NCI-H2227 (cell line): ENCODE data around the gene FGF3.

Experiments used
- DNase-seq: peaks from one replicate; lab custom pipeline; 2025; ENCODE audit not compliant: unreplicated experiment; lab: John Stamatoyannopoulos, UW

Gene FGF3

DNA sequence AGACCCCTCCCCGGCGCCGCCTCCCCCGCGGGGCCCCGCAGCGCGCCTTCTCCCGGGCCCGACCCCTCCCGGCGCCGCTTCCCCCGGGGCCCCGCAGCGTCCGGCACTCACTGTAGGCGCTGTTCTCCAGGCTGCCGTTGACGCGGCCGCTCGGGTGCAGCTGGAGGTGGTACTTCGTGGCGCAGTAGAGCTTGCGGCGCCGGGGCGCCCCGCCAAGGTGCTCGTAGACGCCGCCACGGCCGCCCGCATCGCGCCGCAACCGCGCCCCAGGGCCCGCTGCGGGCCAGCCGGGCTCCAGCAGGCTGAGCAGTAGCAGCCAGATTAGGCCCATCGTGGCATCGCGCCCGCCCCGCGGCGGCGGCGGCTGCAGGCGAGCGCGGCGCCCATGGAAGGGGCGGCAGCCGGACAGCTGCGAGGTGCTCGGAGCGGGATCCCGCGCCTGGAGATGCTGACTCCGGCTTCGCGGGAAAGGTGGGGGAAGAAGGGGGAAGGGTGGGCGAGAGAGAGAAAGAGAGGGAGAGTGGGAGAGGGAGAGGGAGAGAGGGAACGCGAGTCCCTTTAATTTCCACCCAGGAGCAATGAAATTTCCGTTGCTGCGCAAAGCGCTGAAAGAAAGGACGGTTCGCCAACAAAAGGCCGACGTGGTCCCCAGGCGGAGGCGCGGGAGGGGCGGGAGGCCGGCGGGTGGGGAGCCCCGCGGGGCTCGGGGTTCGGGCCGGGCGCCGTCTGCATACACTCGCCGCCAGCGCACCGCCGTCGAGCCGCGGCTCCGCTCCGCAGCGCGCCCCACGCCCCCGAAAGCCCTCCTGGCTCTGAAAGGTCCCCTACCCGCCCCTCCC lies at the start of gene FGF3:
TSS of gene FGF3 (minus strand) at position 814 of the 839 bp plus-strand sequence. CDS start at position 331, 483 bp downstream.
- DNase-seq: no peak

DNA sequence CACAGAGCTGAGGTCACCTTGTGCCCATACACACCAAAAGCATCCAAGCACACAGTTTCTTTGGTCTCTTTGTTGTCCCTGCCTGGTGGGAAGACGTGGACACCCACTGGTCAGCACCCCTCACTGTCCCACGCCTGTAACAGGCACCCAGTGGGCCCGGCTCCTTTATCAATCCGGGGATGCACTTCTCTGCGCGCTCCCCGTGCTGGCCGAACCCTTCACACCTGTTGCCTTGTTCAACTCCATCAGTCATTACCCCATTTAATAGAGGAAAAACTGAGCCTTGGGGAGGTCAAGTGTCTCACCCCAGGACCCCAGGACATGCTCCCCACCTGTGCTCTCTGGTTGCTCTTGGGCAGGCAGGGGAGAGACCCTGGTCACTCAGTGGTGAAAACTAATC lies 49.7 kb upstream of the FGF3 start:
- DNase-seq: no peak

- no peak for DNase-seq
Observed at GRCh38 chr11:69868006-69868810, 49.0 kb upstream of the FGF3 start.

- DNase-seq: no peak
Observed at GRCh38 chr11:69867076-69868005, 48.1 kb upstream of the FGF3 start.

GRCh38 chr11:69866648-69867047 lies 47.4 kb upstream of the FGF3 start:
- no peak for DNase-seq

DNA sequence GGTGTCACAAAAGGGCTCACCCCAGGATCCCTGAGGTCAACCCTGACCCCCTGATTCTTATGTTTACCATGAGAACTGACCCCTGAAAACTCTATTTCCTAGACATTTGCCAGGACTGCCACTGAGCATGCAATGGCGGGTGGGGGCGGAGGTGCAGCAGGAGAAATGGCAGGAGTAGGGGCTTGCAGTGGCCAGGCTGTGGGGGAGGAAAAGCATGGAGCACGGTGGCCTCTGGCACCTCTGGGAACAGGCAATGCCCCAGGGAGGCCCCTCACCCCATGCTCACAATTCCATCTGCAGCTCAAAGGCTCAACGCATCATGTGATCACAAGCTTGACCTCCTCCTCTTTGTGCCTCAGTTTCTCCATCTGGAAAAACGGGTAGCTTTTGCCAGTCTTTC lies 46.5 kb upstream of the FGF3 start:
- no peak for DNase-seq

- DNase-seq: no peak
Observed at GRCh38 chr11:69864686-69865661, 45.8 kb upstream of the FGF3 start.

GRCh38 chr11:69863544-69864200 lies 44.5 kb upstream of the FGF3 start:
- no peak for DNase-seq

DNA sequence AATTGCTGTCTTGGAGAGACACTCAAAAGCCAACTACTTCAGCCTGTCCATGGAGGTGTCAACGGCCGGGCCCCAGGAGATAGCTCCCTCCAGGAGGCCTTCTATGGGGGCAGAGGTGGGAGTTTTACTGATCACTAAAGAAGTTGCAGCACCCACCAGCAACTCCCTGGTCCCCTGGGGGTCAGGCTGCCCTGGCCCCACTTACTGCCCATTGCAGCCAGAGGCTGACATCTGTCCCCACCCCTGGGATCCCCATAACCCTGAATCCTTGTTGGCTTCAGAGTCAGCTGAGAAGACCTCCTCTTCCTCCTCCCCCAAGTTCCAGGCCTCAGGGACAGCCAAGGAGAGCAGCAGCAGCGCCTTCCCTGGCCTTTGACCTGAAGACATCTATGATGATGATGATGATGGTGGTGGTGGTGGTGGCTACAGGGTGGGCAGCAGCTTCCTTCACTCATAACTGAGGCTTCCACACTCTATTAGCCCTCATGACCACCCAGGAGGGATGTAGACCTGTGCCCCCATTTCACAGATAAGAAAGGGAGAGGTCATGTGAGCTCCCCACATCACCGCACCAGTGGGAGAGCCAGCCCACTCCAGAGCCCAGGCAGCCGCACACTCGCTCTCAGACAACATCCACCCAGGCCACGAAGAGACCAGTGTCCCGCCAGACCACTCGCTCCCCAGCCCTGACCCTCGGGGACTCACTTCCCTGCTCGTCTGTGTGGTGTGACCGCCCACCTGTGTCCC lies 43.8 kb upstream of the FGF3 start:
- DNase-seq: no peak

DNA sequence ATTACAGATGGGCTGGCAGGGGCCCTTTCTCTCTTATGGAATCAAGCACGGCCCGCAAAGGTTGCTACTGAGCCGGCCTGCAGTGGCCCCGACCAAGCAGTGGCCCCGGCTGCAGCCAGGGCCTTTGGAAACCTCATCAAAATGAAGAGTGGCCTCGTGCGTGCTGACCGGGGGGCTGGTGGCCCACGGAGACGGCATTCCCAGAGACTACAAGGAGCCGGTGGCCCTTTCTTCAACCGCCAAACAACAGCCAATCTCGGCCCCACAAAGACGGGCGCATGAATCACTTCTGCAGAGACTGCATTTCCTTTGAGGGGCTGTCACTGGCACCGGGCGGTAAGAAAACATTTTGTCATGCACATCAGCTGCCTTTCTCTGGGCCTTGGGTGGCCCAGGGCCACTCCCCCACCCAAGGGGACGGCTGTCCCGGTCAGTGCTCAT lies 43.1 kb upstream of the FGF3 start:
- no peak for DNase-seq

- DNase-seq: no peak
Observed at GRCh38 chr11:69861901-69862300, 42.7 kb upstream of the FGF3 start.

DNA sequence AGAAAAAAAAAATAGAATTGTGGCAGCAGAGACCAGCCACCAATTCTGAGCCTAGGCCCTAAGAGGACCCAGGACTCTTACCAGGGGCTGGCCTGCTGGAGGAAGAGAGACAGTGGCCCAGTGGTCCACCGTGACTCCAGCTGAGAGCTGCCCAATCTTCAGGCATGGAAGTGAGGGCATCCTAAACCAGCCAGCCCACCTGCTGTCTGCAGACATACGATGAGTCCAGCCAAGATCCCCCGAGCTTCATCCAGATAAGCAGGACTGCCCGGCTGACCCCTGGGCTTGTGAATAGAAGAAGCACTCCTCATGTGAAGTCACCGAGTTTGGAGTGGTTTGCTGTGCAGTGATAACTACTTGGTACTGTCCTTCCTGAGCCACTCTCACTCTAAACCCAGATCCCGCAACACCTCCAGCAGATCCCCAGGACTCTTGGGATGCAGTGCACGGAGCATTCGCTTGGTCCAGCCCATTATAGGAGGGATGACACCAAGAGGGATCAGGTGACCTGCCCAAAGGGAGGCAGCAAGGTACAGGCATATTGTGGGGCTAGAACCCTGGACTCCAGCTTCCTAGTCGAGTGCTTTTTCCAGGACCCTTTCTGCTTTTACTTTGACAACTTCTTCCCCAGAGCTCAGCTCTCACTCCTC lies 41.7 kb upstream of the FGF3 start:
- DNase-seq: no peak

DNA sequence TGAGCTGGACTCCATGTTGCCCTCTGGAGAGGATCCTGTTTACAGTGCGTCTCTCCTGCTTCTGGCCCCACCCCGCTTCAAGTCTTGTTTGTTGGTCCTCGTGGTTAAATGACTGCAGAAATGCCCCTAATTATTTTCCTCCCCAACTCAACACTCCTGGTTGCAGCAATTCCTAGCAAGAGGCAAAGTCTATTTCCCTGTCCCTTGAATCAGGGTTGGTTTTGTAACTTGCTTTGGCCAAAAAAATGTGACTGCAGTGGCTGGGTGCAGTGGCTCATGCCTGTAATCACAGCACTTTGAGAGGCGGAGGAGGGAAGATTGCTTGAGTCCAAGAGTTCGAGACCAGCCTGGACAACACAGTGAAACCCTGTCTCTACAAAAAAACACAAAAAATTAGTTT lies 41.0 kb upstream of the FGF3 start:
- DNase-seq: no peak

- DNase-seq: no peak
Observed at GRCh38 chr11:69859275-69859934, 40.2 kb upstream of the FGF3 start.

- DNase-seq: no peak
Observed at GRCh38 chr11:69855421-69855820, 36.2 kb upstream of the FGF3 start.

DNA sequence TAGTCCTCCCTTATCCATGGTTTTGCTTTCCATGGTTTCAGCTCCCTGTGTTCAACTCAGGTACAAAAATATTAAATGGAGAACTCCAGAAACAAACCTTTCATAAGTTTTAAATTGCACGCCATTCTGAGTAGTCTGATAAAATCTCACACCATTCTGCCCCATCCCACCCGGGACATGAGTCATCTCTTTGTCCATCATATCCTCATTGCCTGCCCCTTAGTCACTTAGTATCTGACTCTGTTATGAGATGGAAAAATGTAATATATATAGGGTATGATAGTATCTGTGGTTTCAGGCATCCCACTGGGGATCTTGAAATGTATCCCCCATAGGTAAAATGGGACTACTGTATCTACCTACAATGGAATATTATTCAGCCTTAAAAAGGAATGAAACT lies 35.5 kb upstream of the FGF3 start:
- DNase-seq: no peak

DNA sequence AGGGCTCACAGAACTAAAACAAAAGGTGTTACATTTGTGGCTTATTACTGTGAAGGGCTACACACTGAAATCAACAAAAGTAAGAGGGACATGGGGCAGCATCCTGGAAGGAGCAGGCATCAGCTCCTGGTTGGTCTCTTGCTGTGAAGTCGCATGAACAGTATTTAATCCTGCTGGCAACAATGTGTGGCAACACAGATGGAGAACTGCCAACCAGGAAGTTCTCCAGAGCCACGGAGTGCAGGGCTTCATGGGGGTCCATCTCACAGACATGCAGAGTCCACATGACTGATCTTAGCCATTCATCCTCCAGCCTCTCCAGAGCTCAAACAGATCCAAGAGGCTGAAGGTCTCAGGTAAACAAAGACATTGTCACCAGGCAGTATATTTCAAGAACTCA lies 32.8 kb upstream of the FGF3 start:
- DNase-seq: no peak

- no peak for DNase-seq
Observed at GRCh38 chr11:69848201-69848600, 29.0 kb upstream of the FGF3 start.
